AG09309 (cell line): ENCODE measurements around the gene BTG3.
A peak's percentile ranks its signal among the peaks of the same experiment; 100 is the strongest.

ENCODE experiments used
- DNase-seq: peaks from one replicate; pipeline ENCODE4 v3.0.0-alpha.2; 2010; ENCODE audit warnings: low read depth
- H3K4me3 ChIP-seq: 2 replicates; pipeline ENCODE4 v1.5.1; 2011; ENCODE audit warnings: mild to moderate bottlenecking, low read depth, low read length, moderate library complexity; ENCODE audit not compliant: control insufficient read depth
- CTCF ChIP-seq: IDR thresholded peaks from 2 replicates; pipeline ENCODE4 v1.5.1; 2011; ENCODE audit warnings: mild to moderate bottlenecking, low read depth, low read length, inconsistent platforms; ENCODE audit not compliant: insufficient read depth, control insufficient read depth; ENCODE audit errors: missing control alignments

BTG3 gene

GRCh38 chr21:17612023-17612564 is 607 bp downstream of the BTG3 start:
- DNase-seq = no peak
- H3K4me3 ChIP-seq = peak overlapping the region; percentile 71
- no peak for TF ChIP-seq CTCF

DNA sequence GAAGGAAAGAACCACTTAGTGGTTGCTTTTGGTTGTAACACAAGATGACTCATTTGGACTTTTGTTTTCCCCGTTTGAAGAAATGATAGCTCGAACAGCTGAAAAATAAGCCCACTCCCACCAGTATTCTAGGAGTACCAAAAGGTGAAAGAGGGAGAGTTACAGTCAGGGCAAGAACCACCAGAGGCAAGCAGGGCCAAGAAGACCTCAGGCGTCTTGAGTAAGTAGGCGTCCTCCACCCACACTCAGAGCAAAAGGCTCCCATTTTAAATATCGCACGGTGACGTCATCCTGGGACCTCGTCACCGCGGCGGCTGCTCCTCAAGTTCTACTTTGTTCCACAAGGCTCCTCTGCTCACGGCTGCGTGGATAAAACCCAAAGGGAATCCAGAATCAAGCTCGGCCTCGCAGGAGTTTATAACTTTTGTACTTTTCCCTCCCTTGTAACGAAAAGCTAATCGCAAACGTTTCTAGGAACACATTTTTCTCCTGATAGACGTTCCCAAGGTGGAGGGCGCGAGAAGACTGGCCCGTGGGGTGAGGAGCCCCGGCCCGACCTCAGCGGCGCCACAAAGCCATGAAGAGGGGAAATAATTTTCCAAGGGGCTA is 1.2 kb downstream of the BTG3 start:
- DNase-seq = peak; percentile 55
- no peak for TF ChIP-seq CTCF
- H3K4me3 ChIP-seq = peak overlapping the region; percentile 71

DNA sequence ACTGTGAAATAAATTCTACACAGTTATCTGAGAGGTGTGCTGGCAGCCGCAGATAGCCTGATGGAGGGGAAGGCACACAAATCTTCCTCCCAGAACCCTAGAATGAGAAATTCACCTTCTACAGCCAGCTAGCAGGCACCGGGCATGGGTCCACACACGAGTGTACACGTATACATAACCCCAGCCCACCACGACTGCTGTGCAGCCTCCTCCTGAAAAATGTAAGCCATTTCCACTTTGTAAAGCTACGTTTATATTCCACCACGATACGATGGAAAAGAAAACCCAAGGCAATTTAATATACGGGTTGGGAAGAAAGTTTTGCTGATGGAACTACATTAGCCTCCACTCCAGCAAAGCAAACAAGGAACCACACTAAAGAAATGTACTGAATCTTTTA is 1.8 kb downstream of the BTG3 start:
- no peak for DNase-seq
- TF ChIP-seq CTCF = no peak
- peak overlapping the region; percentile 71 for H3K4me3 ChIP-seq

DNA sequence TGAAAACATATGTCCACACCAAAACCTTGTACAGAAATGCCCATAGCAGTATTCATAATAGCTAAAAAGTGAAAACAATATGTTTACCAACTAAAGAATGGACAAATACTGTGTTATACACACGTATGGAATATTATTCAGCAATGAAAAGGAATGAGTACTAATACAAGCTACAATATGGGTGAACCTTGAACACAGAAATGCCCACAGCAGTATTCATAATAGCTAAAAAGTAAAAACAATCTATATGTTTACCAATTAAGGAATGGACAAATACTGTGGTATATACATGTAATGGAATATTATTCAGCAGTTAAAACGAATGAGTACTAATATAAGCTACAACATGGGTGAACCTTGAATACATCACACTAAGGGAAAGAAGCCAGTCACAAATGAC is 3.0 kb downstream of the BTG3 start:
- no peak overlapping the region for H3K4me3 ChIP-seq
- no peak for DNase-seq
- no peak for TF ChIP-seq CTCF

GRCh38 chr21:17607684-17608083 is 5.0 kb downstream of the BTG3 start:
- DNase-seq = no peak
- TF ChIP-seq CTCF = no peak
- H3K4me3 ChIP-seq = no peak overlapping the region

GRCh38 chr21:17602874-17603273 is 9.8 kb downstream of the BTG3 start:
- DNase-seq = peak; percentile 14
- TF ChIP-seq CTCF = no peak
- H3K4me3 ChIP-seq = no peak overlapping the region
